IPS DF 6.9 (cell line): Measurements from ENCODE around the gene ELOVL3.
"Not testable (repeated sequence)": the region's sequence is repeated elsewhere in the genome, so short reads cannot be mapped to it uniquely, and the experiment has no call there.

Experiments used
- DNase-seq: peaks from one replicate; pipeline ENCODE4 v3.0.0-alpha.2; 2013; ENCODE audit warnings: low read depth, low spot score
- H3K27ac ChIP-seq: one replicate; pipeline ENCODE4 v1.5.1; 2013; ENCODE audit warnings: low read length, control low read depth
- H3K27me3 ChIP-seq: 2 replicates; pipeline ENCODE4 v1.6.1; 2013; ENCODE audit warnings: mild to moderate bottlenecking, low read length; ENCODE audit not compliant: control insufficient read depth, insufficient read depth
- H3K36me3 ChIP-seq: 2 replicates; pipeline ENCODE4 v1.6.1; 2013; ENCODE audit warnings: low read length; ENCODE audit not compliant: control insufficient read depth, insufficient read depth
- H3K4me1 ChIP-seq: 2 replicates; pipeline ENCODE4 v1.6.1; 2013; ENCODE audit warnings: low read length; ENCODE audit not compliant: control insufficient read depth, insufficient read depth
- H3K4me3 ChIP-seq: 2 replicates; pipeline ENCODE4 v1.5.1; 2013; ENCODE audit warnings: mild to moderate bottlenecking, low read length
- H3K9me3 ChIP-seq: 2 replicates; pipeline ENCODE4 v1.6.1; 2013; ENCODE audit warnings: low read length, inconsistent platforms; ENCODE audit not compliant: control insufficient read depth, insufficient read depth
- WGBS: extraction: QIAGEN DNeasy Blood & Tissue Kit; methylation state at CpG from one replicate; pipeline ENCODE4 v1.1.7; 2013; ENCODE audit warnings: mixed read lengths, missing lambda C conversion rate; ENCODE audit not compliant: insufficient read length, insufficient coverage; 5-methylcytosine and 5-hydroxymethylcytosine counted together

ELOVL3 gene

GRCh38 chr10:102225646-102226541 lies at the start of gene ELOVL3:
ELOVL3 (plus strand) TSS chr10:102226299; CDS start chr10:102226549, 250 bp downstream.
- Histone ChIP-seq H3K4me1 (0 out of 2 replicates have a peak, but pooled peaks cover 1% of the 10 kb centered on the region), H3K4me3 (no peak within 1 kb of the TSS; the same call in 1 of the 2 replicates), H3K27ac (no peak within 1 kb of the TSS), H3K36me3 (no peaks in the 10 kb centered on the region), H3K27me3 (peaks cover 33% of the 10 kb centered on the region), H3K9me3 (no peaks in the 10 kb centered on the region)
- no peak for DNase-seq
- WGBS = 100% methylated on average over 2 of the region's 47 CpGs

- Histone ChIP-seq H3K4me3 (no peak overlapping the region), H3K36me3 (no peaks in the 10 kb centered on the region; the same call in 1 of the 2 replicates), H3K27me3 (no peaks in the 10 kb centered on the region), H3K4me1 (no peaks in the 10 kb centered on the region), H3K27ac (no peak overlapping the region), H3K9me3 (peaks cover 4% of the 10 kb centered on the region)
- DNase-seq = no peak
- no CpG with 5 or more reads among the region's 2 CpGs for WGBS
Observed at GRCh38 chr10:102184606-102185005, 41.5 kb upstream of the ELOVL3 start.

GRCh38 chr10:102185272-102185671 lies 40.8 kb upstream of the ELOVL3 start:
- WGBS = no CpG with 5 or more reads among the region's 2 CpGs
- no peak overlapping the region for H3K4me3 ChIP-seq
- H3K9me3 ChIP-seq = peaks cover 4% of the 10 kb centered on the region
- no peak for DNase-seq
- no peak overlapping the region for H3K27ac ChIP-seq
- no peaks in the 10 kb centered on the region for H3K4me1 ChIP-seq
- H3K27me3 ChIP-seq = no peaks in the 10 kb centered on the region
- no peaks in the 10 kb centered on the region; the same call in 1 of the 2 replicates for H3K36me3 ChIP-seq

- no CpG with 5 or more reads among the region's 15 CpGs for WGBS
Observed at GRCh38 chr10:102185811-102186527, 40.1 kb upstream of the ELOVL3 start.

GRCh38 chr10:102188298-102188940 lies 37.7 kb upstream of the ELOVL3 start:
- no peaks in the 10 kb centered on the region; the same call in 1 of the 2 replicates for H3K36me3 ChIP-seq
- H3K4me1 ChIP-seq = no peaks in the 10 kb centered on the region
- no peak overlapping the region for H3K27ac ChIP-seq
- no peaks in the 10 kb centered on the region for H3K27me3 ChIP-seq
- no peak overlapping the region for H3K4me3 ChIP-seq
- WGBS = no CpG with 5 or more reads among the region's 3 CpGs
- DNase-seq = no peak
- peaks cover 4% of the 10 kb centered on the region for H3K9me3 ChIP-seq

More at GRCh38 chr10:102185811-102186527, 40.1 kb upstream of the ELOVL3 start:
- no peaks in the 10 kb centered on the region; the same call in 1 of the 2 replicates for H3K36me3 ChIP-seq
- no peaks in the 10 kb centered on the region for H3K4me1 ChIP-seq
- no peak for DNase-seq
- no peak overlapping the region for H3K4me3 ChIP-seq
- H3K27me3 ChIP-seq = no peaks in the 10 kb centered on the region
- H3K27ac ChIP-seq = no peak overlapping the region
- H3K9me3 ChIP-seq = peaks cover 4% of the 10 kb centered on the region

- H3K36me3 ChIP-seq, H3K4me1 ChIP-seq, H3K4me3 ChIP-seq, H3K27me3 ChIP-seq, DNase-seq, H3K9me3 ChIP-seq, H3K27ac ChIP-seq: not testable (repeated sequence)
- WGBS = no CpG with 5 or more reads among the region's 7 CpGs
Observed at GRCh38 chr10:102188941-102189898, 36.9 kb upstream of the ELOVL3 start.

- H3K27ac ChIP-seq = no peak overlapping the region
- DNase-seq = no peak
- no peaks in the 10 kb centered on the region for H3K27me3 ChIP-seq
- H3K36me3 ChIP-seq = no peaks in the 10 kb centered on the region; the same call in 1 of the 2 replicates
- H3K4me1 ChIP-seq = no peaks in the 10 kb centered on the region
- no peak overlapping the region for H3K4me3 ChIP-seq
- peaks cover 3% of the 10 kb centered on the region for H3K9me3 ChIP-seq
- WGBS = no CpG with 5 or more reads among the region's 7 CpGs
Observed at GRCh38 chr10:102191956-102192355, 34.1 kb upstream of the ELOVL3 start.

- Histone ChIP-seq H3K36me3 (no peaks in the 10 kb centered on the region), H3K4me1 (no peaks in the 10 kb centered on the region), H3K4me3 (no peak overlapping the region), H3K27me3 (no peaks in the 10 kb centered on the region), H3K9me3 (no peaks in the 10 kb centered on the region; the same call in 1 of the 2 replicates), H3K27ac (no peak overlapping the region)
- no CpG with 5 or more reads among the region's 6 CpGs for WGBS
- no peak for DNase-seq
Observed at GRCh38 chr10:102195296-102195870, 30.7 kb upstream of the ELOVL3 start.

GRCh38 chr10:102196893-102197292 lies 29.2 kb upstream of the ELOVL3 start:
- H3K27me3 ChIP-seq = no peaks in the 10 kb centered on the region
- WGBS = no CpG with 5 or more reads among the region's 2 CpGs

More at GRCh38 chr10:102196893-102197292, 29.2 kb upstream of the ELOVL3 start:
- H3K27ac ChIP-seq = no peak overlapping the region
- H3K9me3 ChIP-seq = no peaks in the 10 kb centered on the region; the same call in 1 of the 2 replicates
- H3K36me3 ChIP-seq = no peaks in the 10 kb centered on the region
- no peaks in the 10 kb centered on the region for H3K4me1 ChIP-seq
- DNase-seq = no peak
- H3K4me3 ChIP-seq = no peak overlapping the region
